K562 (cell line): ENCODE data around the gene SRRM5. TPM values are rescaled to one million over a fixed set of nuclear protein-coding genes. Genes with fewer than 3 reads are reported as not detected.

Experiments
- CUX1 ChIP-seq: fragments of 200-800 bp; sonication (Bioruptor generic); IDR thresholded peaks from 2 replicates; pipeline ENCODE4 v1.6.1; 2016; ENCODE audit warnings: missing genetic modification characterization, missing compliant biosample characterization
- DMBX1 ChIP-seq: fragments of 250-450 bp; sonication (Bioruptor Pico); IDR thresholded peaks from 2 replicates; pipeline ENCODE4 v1.8.0; 2022; ENCODE audit warnings: inconsistent platforms, mild to moderate bottlenecking, moderate library complexity, borderline replicate concordance
- HINFP ChIP-seq: fragments of 450-650 bp; conservative IDR thresholded peaks from 2 replicates; pipeline ENCODE4 v1.6.1; 2016; ENCODE audit warnings: missing genetic modification characterization, low read depth, mild to moderate bottlenecking, control low read depth, missing compliant biosample characterization
- HMBOX1 ChIP-seq: sonication (generic); IDR thresholded peaks from 2 replicates; pipeline ENCODE4 v1.6.1; 2016
- KAT2B ChIP-seq: IDR thresholded peaks from one replicate; pipeline ENCODE4 v1.6.1; 2012; ENCODE audit warnings: low read depth, mild to moderate bottlenecking, control low read depth, inconsistent platforms, low read length, moderate library complexity
- KLF10 ChIP-seq: fragments of 250-450 bp; sonication (Bioruptor Pico); IDR thresholded peaks from 2 replicates; pipeline ENCODE4 v1.6.1; 2021; ENCODE audit warnings: matching md5 sums
- OTX1 ChIP-seq: fragments of 450-650 bp; formaldehyde crosslinking; IDR thresholded peaks from 2 replicates; pipeline ENCODE4 v1.4.0; 2022; ENCODE audit warnings: mild to moderate bottlenecking
- POLR2B ChIP-seq: fragments of 450-650 bp; IDR thresholded peaks from 2 replicates; pipeline ENCODE4 v1.6.1; 2018; ENCODE audit warnings: low read depth; ENCODE audit not compliant: partially characterized antibody
- TAF9B ChIP-seq: fragments of 450-650 bp; IDR thresholded peaks from 2 replicates; pipeline ENCODE4 v1.6.1; 2018; ENCODE audit warnings: mild to moderate bottlenecking; ENCODE audit not compliant: partially characterized antibody
- TCF15 ChIP-seq: fragments of 250-450 bp; sonication (Bioruptor Pico); IDR thresholded peaks from 2 replicates; pipeline ENCODE4 v1.8.0; 2022; ENCODE audit warnings: moderate library complexity, mild to moderate bottlenecking, inconsistent platforms
- XRCC5 ChIP-seq: fragments of 200-400 bp; formaldehyde crosslinking; IDR thresholded peaks from 2 replicates; pipeline ENCODE4 v1.6.1; 2017; ENCODE audit warnings: low read depth, mild to moderate bottlenecking, low read length
- ZFX ChIP-seq: sonication (generic); formaldehyde crosslinking; IDR thresholded peaks from 2 replicates; pipeline ENCODE4 v1.8.0; 2022; ENCODE audit warnings: mild to moderate bottlenecking, missing genetic modification reagents, moderate library complexity
- ZNF239 ChIP-seq: fragments of 250-450 bp; sonication (Bioruptor Pico); IDR thresholded peaks from 2 replicates; pipeline ENCODE4 v1.4.0; 2020; ENCODE audit warnings: mild to moderate bottlenecking
- ZNF277 ChIP-seq: fragments of 250-450 bp; sonication (Bioruptor Pico); IDR thresholded peaks from 2 replicates; pipeline ENCODE4 v1.8.0; 2022; ENCODE audit warnings: inconsistent platforms, mild to moderate bottlenecking, moderate library complexity, borderline replicate concordance
- ZNF696 ChIP-seq: fragments of 250-450 bp; sonication (Bioruptor Pico); conservative IDR thresholded peaks from 2 replicates; pipeline ENCODE4 v1.4.0; 2020; ENCODE audit warnings: mild to moderate bottlenecking, moderate library complexity
- ZNF699 ChIP-seq: fragments of 250-450 bp; sonication (Bioruptor Pico); IDR thresholded peaks from 2 replicates; pipeline ENCODE4 v1.8.0; 2021; ENCODE audit warnings: mild to moderate bottlenecking, moderate library complexity; ENCODE audit not compliant: insufficient replicate concordance
- polyA plus RNA-seq, 8 experiments: library from polyadenylated mRNA; depleted of rRNA in 4 of 8; stranded (reverse) in 5 of 8; unstranded in 3 of 8; fragments of >200 nt; fragmentation: Nextera tagmentation in 2 of 8; fragmentation: Illumina TruSeq in 1 of 8; extraction: Ambion mirVana in 2 of 8; extraction: Trizol in 1 of 8; gene quantifications; 2 replicates each; pipeline versions ENCODE4 v1.2.1 to v1.2.3, GENCODE V29; 2011 to 2014; ENCODE audit warnings: inconsistent platforms in 1 of 8, missing spikeins in 1 of 8
- total RNA-seq, 7 experiments: library from RNA; depleted of rRNA in 6 of 7; stranded (reverse); fragments of >200 nt in 6 of 7; fragmentation: Illumina TruSeq in 2 of 7; extraction: Trizol in 2 of 7; gene quantifications; 2 replicates each; pipeline versions ENCODE4 v1.2.1 to v1.2.3, GENCODE V29; 2011 to 2021; ENCODE audit warnings: low replicate concordance in 1 of 7

Gene SRRM5
- total and polyA plus RNA-seq, 9 of the 15 experiments (the other 6 are each of a cell fraction or from before 2014, with no cell fraction given): 0.09 to 0.45 (median 0.18) TPM; not detected in 2

GRCh38 chr19:43619262-43620060 lies 7.6 kb downstream of the SRRM5 start, which contains the start of gene ZNF428 (continued):
- TF ChIP-seq ZNF277 (CRISPR knock-in tag) (no peak), ZFX (peak; percentile 98), HINFP (tag) (peak; percentile 65; the same call in 1 of the 2 replicates), TCF15 (no peak), POLR2B (no peak), KAT2B (no peak), ZNF239 (no peak), KLF10 (CRISPR knock-in tag) (no peak), OTX1 (CRISPR knock-in tag) (no peak), XRCC5 (no peak; the same call in 1 of the 2 replicates), CUX1 (no peak), ZNF699 (CRISPR knock-in tag) (no peak), DMBX1 (CRISPR knock-in tag) (peak; percentile 11; the same call in 1 of the 2 replicates), ZNF696 (no peak), TAF9B (no peak), HMBOX1 (no peak)
